BE2C (cell line): Measurements from ENCODE around the gene TMEM248.
"Not testable (repeated sequence)": the region's sequence is repeated elsewhere in the genome, so short reads cannot be mapped to it uniquely, and the experiment has no call there.

Experiments used
- DNase-seq: peaks from one replicate; pipeline ENCODE4 v3.0.0-alpha.2; 2020
- H3K27me3 ChIP-seq: fragments of 250-450 bp; sonication (Bioruptor Pico); 2 replicates; pipeline ENCODE4 v1.5.1; 2020; ENCODE audit warnings: mild to moderate bottlenecking
- H3K36me3 ChIP-seq: fragments of 250-450 bp; sonication (Bioruptor Pico); 2 replicates; pipeline ENCODE4 v1.5.1; 2020; ENCODE audit warnings: mild to moderate bottlenecking
- H3K4me1 ChIP-seq: fragments of 250-450 bp; sonication (Bioruptor Pico); 2 replicates; pipeline ENCODE4 v1.5.1; 2020
- H3K4me3 ChIP-seq: 2 replicates; pipeline ENCODE4 v1.5.1; 2011; ENCODE audit warnings: low read depth, low read length
- H3K9me3 ChIP-seq: fragments of 250-450 bp; sonication (Bioruptor Pico); 2 replicates; pipeline ENCODE4 v1.5.1; 2020
- TF ChIP-seq, protein P1 (sequence below): IDR thresholded peaks from 2 replicates; pipeline ENCODE4 v1.5.1; 2012; ENCODE audit warnings: mild to moderate bottlenecking, low read depth, low read length

Gene TMEM248

DNA sequence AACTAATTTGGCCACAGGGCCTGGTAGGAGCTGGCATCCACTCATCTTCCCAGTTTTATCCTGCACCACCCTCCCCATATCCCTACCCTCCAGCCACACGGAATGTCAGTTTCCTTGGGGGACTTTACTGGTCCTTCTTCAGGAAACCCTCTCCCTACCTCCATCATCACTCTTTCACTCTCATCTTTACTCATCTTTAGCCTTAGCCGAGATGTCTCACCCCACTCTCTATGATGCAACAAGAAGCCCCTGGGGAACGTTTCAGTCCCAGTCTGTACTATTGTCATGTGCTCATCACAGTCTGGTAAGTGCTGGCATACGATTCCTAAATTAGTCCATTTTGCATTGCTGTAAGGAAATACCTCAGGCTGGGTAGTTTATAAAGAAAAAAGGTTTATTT is 34.9 kb upstream of the TMEM248 start:
- Histone ChIP-seq H3K4me1 (no peaks in the 10 kb centered on the region), H3K9me3 (no peaks in the 10 kb centered on the region), H3K27me3 (no peaks in the 10 kb centered on the region), H3K4me3 (no peak overlapping the region), H3K36me3 (no peaks in the 10 kb centered on the region)
- TF ChIP-seq, protein P1, sequence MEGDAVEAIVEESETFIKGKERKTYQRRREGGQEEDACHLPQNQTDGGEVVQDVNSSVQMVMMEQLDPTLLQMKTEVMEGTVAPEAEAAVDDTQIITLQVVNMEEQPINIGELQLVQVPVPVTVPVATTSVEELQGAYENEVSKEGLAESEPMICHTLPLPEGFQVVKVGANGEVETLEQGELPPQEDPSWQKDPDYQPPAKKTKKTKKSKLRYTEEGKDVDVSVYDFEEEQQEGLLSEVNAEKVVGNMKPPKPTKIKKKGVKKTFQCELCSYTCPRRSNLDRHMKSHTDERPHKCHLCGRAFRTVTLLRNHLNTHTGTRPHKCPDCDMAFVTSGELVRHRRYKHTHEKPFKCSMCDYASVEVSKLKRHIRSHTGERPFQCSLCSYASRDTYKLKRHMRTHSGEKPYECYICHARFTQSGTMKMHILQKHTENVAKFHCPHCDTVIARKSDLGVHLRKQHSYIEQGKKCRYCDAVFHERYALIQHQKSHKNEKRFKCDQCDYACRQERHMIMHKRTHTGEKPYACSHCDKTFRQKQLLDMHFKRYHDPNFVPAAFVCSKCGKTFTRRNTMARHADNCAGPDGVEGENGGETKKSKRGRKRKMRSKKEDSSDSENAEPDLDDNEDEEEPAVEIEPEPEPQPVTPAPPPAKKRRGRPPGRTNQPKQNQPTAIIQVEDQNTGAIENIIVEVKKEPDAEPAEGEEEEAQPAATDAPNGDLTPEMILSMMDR: no peak
- DNase-seq: no peak

DNA sequence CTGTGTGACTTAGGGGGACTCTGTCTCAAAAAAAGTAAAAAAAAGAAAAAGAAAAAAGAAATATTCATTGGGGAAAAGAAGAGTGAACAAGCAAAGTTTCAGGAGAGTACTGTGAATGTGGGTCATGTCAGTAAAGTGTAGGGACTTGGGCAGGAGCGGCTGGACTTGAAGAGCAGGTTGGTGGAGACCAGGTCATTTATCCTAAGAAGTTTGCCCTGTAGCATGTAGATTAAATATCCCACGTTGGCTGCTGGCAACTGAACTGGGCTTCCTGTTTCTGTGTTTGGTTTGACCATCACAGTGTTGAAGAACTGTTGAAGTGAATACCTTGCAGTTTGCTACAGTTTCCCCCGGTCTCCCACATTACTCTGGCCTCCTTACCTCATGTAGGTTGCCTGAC is 32.8 kb upstream of the TMEM248 start:
- H3K9me3 ChIP-seq, H3K36me3 ChIP-seq, H3K27me3 ChIP-seq, H3K4me3 ChIP-seq, H3K4me1 ChIP-seq, DNase-seq: not testable (repeated sequence)

DNA sequence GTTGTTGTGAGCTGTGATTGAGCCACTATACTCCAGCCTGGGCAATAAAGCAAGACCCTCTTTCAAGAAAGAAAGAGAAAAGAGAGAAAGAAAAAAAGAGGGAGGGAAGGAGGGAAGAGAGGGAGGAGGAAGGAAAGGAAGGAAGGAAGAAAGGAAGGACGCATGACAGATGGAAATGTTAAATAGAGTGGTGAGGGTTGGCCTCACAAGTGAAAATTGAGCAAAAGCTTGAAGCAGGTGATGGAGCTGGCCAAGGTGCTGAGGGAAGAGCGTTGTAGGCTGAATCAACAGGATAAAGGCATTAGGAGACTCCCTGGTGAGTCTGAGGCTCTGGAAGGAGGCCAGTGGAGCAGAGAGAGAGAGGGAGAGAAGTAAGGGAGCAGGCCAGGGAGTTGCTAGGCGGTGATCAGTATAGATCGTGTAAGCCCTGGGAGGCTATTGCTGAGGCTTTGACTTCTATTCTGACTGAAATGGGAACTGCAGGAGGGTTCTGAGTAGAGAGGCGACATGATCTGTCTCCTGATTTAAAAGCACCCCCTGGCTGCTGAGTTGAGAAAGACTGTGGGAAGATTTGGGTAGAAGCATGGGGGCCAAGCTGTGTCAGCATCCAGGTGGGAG is 26.5 kb upstream of the TMEM248 start:
- Histone ChIP-seq H3K36me3 (no peaks in the 10 kb centered on the region), H3K27me3 (no peaks in the 10 kb centered on the region), H3K9me3 (no peaks in the 10 kb centered on the region), H3K4me1 (no peaks in the 10 kb centered on the region), H3K4me3 (no peak overlapping the region)
- no peak for DNase-seq
- TF ChIP-seq, protein P1: peak; percentile 24; the same call in 1 of the 2 replicates

DNA sequence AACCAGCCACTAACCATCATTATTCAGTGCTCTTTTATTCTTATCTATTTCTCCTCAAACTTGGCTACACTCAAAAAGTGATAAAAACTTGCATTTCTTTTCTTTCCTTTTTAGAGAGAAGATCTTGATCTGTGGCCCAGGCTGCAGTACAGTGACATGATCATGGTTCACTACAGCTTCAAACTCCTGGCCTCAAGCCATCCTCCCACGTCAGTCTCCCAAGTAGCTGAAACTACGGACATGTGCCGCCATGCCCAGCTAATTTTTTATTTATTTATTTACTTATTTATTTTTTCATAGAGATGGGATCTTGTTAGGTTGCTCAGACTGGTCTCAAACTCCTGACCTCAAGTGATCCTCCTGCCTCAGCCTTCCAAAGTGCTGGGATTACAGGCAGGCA is 24.6 kb upstream of the TMEM248 start:
- no peaks in the 10 kb centered on the region for H3K4me1 ChIP-seq
- no peaks in the 10 kb centered on the region for H3K9me3 ChIP-seq
- H3K36me3 ChIP-seq: no peaks in the 10 kb centered on the region
- DNase-seq: no peak
- H3K27me3 ChIP-seq: no peaks in the 10 kb centered on the region
- TF ChIP-seq, protein P1: no peak
- no peak overlapping the region for H3K4me3 ChIP-seq

DNA sequence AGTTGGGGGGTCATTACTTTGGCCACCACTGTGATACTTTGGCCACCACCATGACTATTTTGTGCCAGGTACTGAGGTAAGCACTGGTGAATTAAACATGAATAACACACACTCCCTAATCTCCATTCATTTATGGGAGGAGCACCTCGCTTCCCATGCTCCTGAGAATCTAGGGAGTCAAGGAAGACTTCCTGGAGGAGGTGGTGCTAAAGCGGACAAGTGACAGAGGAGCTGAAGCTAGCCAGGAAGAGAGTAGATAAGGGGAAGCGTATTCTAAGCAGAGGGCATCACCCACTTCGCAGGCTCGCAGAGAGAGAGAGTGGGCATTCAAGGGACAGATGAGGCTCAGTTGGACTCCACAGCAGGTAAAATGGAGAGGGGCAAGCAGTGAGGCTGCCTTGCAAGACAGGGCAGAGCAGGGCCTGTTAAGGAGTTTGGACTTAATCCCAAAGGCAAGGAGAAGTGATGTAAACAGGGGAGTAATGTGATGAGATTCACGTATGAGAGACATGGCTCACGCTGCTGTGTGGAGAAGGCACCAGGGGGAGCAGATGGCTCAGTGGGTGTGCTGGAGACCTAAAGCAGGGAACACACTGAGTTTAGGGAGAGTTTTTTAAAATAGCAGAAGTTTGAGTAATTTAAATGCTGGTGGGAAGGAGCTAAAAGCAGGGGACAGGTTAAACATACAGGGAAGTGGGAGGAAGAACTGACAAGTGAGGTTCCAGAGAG is 21.3 kb upstream of the TMEM248 start:
- no peaks in the 10 kb centered on the region for H3K4me1 ChIP-seq
- H3K4me3 ChIP-seq: no peak overlapping the region
- no peak for DNase-seq
- H3K27me3 ChIP-seq: no peaks in the 10 kb centered on the region
- H3K9me3 ChIP-seq: no peaks in the 10 kb centered on the region
- TF ChIP-seq, protein P1: no peak
- no peaks in the 10 kb centered on the region for H3K36me3 ChIP-seq

DNA sequence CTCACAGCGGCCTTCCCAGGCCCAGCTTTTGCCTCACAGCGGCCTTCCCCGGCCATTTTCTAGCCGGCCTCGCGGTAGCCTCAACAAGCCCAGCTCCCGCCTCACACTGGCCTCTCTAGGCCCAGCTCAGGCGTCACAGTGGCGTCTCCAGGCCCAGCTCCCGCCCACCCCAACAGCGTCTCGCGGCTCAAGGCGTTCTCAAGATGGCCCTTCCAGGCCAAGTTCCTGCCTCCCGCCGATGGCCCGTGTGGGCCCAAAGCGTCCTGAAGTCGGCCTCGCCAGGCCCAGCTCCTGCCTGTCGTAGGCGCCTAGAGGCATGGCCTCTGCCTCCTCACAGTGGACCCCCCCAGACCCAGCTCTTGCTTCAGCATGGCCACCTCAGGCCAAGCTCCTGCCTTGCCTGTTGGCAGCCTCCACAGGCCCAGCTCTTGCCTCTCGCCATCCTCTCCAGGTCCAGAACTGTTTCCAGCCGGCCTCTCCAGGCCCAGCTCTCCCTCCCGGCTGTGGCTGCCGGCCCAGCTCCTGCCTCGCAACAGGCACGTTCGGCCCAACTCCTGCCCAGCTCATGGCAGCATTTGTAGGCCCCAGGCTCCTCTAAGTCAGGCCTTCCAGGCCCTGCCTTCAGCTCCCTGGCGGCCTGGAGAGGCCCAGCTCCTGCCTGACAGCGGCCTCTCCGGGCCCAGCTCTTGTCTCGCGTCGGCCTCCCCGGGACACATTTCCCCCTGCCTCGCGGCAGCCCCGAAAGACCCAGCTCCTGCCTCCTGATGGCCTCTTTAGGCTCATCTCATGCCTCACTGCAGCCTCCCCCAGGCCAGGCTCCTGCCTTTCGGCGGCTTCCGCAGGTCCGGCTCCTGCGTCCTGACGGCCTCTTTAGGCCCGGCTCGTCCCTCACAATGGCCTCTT is 18.8 kb upstream of the TMEM248 start:
- Histone ChIP-seq H3K36me3 (no peaks in the 10 kb centered on the region), H3K4me3 (no peak overlapping the region), H3K4me1 (no peaks in the 10 kb centered on the region), H3K27me3 (no peaks in the 10 kb centered on the region), H3K9me3 (no peaks in the 10 kb centered on the region)
- TF ChIP-seq, protein P1: no peak
- no peak for DNase-seq
